ENCODE measurements around the gene PGM2. TPM values are rescaled to one million over a fixed set of nuclear protein-coding genes. Genes with fewer than 3 reads are reported as not detected.
"Not testable (repeated sequence)": the region's sequence is repeated elsewhere in the genome, so short reads cannot be mapped to it uniquely, and the experiment has no call there.

The PGM2 gene
- total RNA-seq, 1 donor from 2014 or later: 7.1 TPM

DNA sequence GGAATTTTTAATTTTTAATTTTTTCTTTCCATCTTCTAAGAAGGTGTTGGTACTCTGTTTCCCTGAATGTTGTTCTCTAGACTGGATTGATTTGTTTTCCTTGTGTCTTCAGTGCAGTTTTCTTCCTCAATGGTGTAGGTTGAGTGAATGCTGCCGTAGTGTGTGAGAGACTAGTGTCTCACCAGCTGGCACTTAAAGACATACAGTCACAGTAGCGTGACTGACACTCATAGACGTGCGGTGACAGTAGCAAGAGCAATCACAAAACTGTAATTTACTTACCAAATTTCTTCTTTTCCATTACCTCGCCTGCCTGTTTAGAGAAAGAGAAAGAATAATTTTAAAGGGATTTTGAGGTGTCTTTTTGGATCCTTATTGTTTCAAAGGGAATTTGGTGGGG lies 21.4 kb upstream of the PGM2 start:
- TF ChIP-seq, protein P1, sequence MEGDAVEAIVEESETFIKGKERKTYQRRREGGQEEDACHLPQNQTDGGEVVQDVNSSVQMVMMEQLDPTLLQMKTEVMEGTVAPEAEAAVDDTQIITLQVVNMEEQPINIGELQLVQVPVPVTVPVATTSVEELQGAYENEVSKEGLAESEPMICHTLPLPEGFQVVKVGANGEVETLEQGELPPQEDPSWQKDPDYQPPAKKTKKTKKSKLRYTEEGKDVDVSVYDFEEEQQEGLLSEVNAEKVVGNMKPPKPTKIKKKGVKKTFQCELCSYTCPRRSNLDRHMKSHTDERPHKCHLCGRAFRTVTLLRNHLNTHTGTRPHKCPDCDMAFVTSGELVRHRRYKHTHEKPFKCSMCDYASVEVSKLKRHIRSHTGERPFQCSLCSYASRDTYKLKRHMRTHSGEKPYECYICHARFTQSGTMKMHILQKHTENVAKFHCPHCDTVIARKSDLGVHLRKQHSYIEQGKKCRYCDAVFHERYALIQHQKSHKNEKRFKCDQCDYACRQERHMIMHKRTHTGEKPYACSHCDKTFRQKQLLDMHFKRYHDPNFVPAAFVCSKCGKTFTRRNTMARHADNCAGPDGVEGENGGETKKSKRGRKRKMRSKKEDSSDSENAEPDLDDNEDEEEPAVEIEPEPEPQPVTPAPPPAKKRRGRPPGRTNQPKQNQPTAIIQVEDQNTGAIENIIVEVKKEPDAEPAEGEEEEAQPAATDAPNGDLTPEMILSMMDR (IDR thresholded peaks at IDR 0.05): no peak
- Histone ChIP-seq H3K36me3 (no peaks in the 10 kb centered on the region), H3K4me3 (no peak overlapping the region), H3K9me3 (no peaks in the 10 kb centered on the region), H3K27me3 (no peaks in the 10 kb centered on the region), H3K4me1 (no peaks in the 10 kb centered on the region), H3K27ac (no peak overlapping the region)
- intact Hi-C loops (cut with DNase I): no loop called here
- DNase-seq (ENCODE audit: low spot score in 2 of 2): no peak

- TF ChIP-seq, protein P1 (IDR thresholded peaks at IDR 0.05): no peak
- intact Hi-C loops (cut with DNase I): no loop called here
- Histone ChIP-seq H3K27ac (no peak overlapping the region), H3K27me3 (no peaks in the 10 kb centered on the region), H3K9me3 (no peaks in the 10 kb centered on the region), H3K4me1 (no peaks in the 10 kb centered on the region), H3K4me3 (no peak overlapping the region), H3K36me3 (no peaks in the 10 kb centered on the region)
- no peak for DNase-seq (ENCODE audit: low spot score in 2 of 2)
Observed at GRCh38 chr4:37812713-37813112, 13.8 kb upstream of the PGM2 start.

DNA sequence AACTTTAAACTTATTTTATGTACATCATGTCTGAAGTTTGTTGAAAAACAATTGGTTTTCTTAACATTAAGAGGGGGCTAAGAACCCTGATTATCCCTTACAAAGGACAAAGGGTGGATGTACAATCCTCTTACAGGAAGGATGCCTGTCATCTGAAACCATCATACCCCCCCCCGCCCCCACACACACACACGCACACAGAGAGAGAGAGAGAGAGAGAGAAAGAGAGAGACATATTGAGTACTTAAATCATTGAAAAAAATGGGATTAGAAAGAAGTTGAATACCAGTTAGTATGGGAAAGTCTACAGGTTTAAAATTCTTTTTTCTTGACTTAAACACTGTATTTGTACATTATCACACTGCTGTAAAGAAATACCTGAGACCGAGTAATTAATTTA lies 10.9 kb upstream of the PGM2 start:
- no peak for DNase-seq (ENCODE audit: low spot score in 2 of 2)
- no peaks in the 10 kb centered on the region for H3K36me3 ChIP-seq
- no peak overlapping the region for H3K4me3 ChIP-seq
- intact Hi-C loops (cut with DNase I): no loop called here
- H3K27ac ChIP-seq: no peak overlapping the region
- H3K27me3 ChIP-seq: no peaks in the 10 kb centered on the region
- no peaks in the 10 kb centered on the region for H3K9me3 ChIP-seq
- no peaks in the 10 kb centered on the region for H3K4me1 ChIP-seq
- TF ChIP-seq, protein P1 (IDR thresholded peaks at IDR 0.05): no peak

- H3K27me3 ChIP-seq: no peaks in the 10 kb centered on the region
- no peak for DNase-seq (ENCODE audit: low spot score in 2 of 2)
- TF ChIP-seq, protein P1 (IDR thresholded peaks at IDR 0.05): no peak
- H3K9me3 ChIP-seq: no peaks in the 10 kb centered on the region
- H3K4me3 ChIP-seq: no peak overlapping the region
- no peak overlapping the region for H3K27ac ChIP-seq
- no peaks in the 10 kb centered on the region for H3K4me1 ChIP-seq
- intact Hi-C loops (cut with DNase I): no loop called here
- no peaks in the 10 kb centered on the region for H3K36me3 ChIP-seq
Observed at GRCh38 chr4:37816006-37816405, 10.5 kb upstream of the PGM2 start.

- no peak for DNase-seq (ENCODE audit: low spot score in 2 of 2)
- Histone ChIP-seq H3K4me1 (no peaks in the 10 kb centered on the region), H3K27me3 (no peaks in the 10 kb centered on the region), H3K4me3 (no peak overlapping the region), H3K36me3 (no peaks in the 10 kb centered on the region), H3K9me3 (no peaks in the 10 kb centered on the region), H3K27ac (no peak overlapping the region)
- intact Hi-C loops (cut with DNase I): no loop called here
- TF ChIP-seq, protein P1 (IDR thresholded peaks at IDR 0.05): no peak
Observed at GRCh38 chr4:37816719-37817118, 9.8 kb upstream of the PGM2 start.

GRCh38 chr4:37818752-37819151 lies 7.7 kb upstream of the PGM2 start:
- H3K9me3 ChIP-seq: no peaks in the 10 kb centered on the region
- intact Hi-C loops (cut with DNase I): no loop called here
- TF ChIP-seq, protein P1 (IDR thresholded peaks at IDR 0.05): no peak
- H3K36me3 ChIP-seq: no peaks in the 10 kb centered on the region
- no peak overlapping the region for H3K4me3 ChIP-seq
- no peak overlapping the region for H3K27ac ChIP-seq
- DNase-seq (ENCODE audit: low spot score in 2 of 2): no peak
- no peaks in the 10 kb centered on the region for H3K27me3 ChIP-seq
- H3K4me1 ChIP-seq: no peaks in the 10 kb centered on the region

- H3K27ac ChIP-seq; DNase-seq (ENCODE audit: low spot score in 2 of 2); H3K4me1 ChIP-seq; H3K27me3 ChIP-seq; H3K4me3 ChIP-seq; H3K9me3 ChIP-seq; intact Hi-C loops (cut with DNase I); H3K36me3 ChIP-seq: not testable (repeated sequence)
Observed at GRCh38 chr4:37820458-37820857, 6.0 kb upstream of the PGM2 start.
